ENCODE measurements around the gene RUVBL2.

DNA sequence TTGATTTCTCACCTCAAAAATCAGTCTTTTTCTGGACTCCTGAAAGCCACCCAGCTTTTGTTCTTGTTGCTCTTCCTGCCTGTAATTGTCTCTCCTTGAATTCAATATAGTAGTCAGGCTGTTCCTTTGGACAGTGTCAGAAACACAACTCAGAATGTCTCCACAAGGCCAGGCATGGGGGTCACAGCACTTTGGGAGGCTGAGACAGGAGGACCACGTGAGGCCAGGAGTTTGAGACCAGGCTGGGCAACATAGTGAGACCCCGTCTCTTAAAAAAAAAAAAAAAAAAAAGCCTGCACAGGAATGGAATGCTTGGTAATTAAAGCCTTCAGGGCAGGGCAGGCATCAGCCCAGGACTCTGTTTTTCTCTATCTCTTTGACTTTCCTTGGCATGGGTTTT is 47.9 kb upstream of the RUVBL2 start:
- TF ChIP-seq, protein P1, sequence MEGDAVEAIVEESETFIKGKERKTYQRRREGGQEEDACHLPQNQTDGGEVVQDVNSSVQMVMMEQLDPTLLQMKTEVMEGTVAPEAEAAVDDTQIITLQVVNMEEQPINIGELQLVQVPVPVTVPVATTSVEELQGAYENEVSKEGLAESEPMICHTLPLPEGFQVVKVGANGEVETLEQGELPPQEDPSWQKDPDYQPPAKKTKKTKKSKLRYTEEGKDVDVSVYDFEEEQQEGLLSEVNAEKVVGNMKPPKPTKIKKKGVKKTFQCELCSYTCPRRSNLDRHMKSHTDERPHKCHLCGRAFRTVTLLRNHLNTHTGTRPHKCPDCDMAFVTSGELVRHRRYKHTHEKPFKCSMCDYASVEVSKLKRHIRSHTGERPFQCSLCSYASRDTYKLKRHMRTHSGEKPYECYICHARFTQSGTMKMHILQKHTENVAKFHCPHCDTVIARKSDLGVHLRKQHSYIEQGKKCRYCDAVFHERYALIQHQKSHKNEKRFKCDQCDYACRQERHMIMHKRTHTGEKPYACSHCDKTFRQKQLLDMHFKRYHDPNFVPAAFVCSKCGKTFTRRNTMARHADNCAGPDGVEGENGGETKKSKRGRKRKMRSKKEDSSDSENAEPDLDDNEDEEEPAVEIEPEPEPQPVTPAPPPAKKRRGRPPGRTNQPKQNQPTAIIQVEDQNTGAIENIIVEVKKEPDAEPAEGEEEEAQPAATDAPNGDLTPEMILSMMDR (IDR thresholded peaks at IDR 0.05) = no peak
- no peak for TF ChIP-seq ZFX (IDR thresholded peaks at IDR 0.05; ENCODE audit: borderline replicate concordance)
